ENCODE results near the gene C9orf85. TPM values are rescaled to one million over a fixed set of nuclear protein-coding genes. Genes with fewer than 3 reads are reported as not detected.

The C9orf85 gene
- total and polyA plus RNA-seq, 9 of the 15 experiments (the other 6 are each of a cell fraction or from before 2014, with no cell fraction given), result 6.7 to 17.6 (median 13.0) TPM

DNA sequence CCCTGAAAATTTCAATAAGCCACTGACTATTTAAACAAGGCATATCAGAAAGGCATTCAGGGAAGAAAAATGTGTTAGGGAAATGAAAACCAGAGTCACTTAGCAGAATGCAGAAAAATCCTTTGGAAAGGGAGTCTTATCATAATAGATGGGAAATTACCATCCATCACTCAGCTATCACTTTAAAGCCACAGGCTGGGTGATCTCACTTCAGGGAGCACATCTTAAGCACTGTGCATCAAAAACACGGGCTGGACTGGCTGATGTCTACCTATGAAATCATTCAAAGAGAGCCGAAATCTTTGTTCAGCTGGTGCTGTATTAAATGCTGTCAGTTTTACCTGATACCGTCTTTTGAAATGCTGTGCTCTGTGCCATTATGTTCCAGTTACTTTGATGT is 75.5 kb downstream of the C9orf85 start:
- H3K36me3 ChIP-seq (ENCODE audit: control insufficient read depth, insufficient read depth, low read length), result no peaks in the 10 kb centered on the region
- FAIRE-seq (no peak), ATAC-seq (no peak), DNase-seq (ENCODE audit: extremely low read depth in 1 of 4, low spot score in 3 of 4) (no peak)
- no peak overlapping the region for H3K4me2 ChIP-seq (ENCODE audit: insufficient read depth, low read length)
- no peaks in the 10 kb centered on the region for H3K79me2 ChIP-seq (ENCODE audit: control insufficient read depth, insufficient read depth, low read length)
- 3% methylated on average over 3 of the region's 3 CpGs for WGBS (ENCODE audit: insufficient coverage, low coverage, missing lambda C conversion rate)
- no peak overlapping the region for H3K27ac ChIP-seq (ENCODE audit: extremely low read depth, low read depth, low read length)
- no TSS peak for BruUV-seq (replicated peaks)
- no peaks in the 10 kb centered on the region for H4K20me1 ChIP-seq (replicated peaks; ENCODE audit: control insufficient read depth, insufficient read depth, low read length)
- in situ Hi-C loops (cut with MboI), result no loop called here
- no peak overlapping the region for H3K9ac ChIP-seq (ENCODE audit: insufficient read depth in 1 of 2, low read depth in 2 of 2, low read length in 2 of 2)
- ChIA-PET CTCF (ENCODE audit: low intra/inter-chr PET ratio) (no interaction called here), POLR2A (interaction anchor here (0.7 kb wide), 1 partner anchor 11 kb away, joined by 3 read pairs; no protein-coding TSS in a partner anchor)
- peaks cover 0 to 7% of the 10 kb centered on the region in 2 experiments; a peak in 2 of 5 replicates for H3K27me3 ChIP-seq (ENCODE audit: control insufficient read depth in 2 of 2, insufficient read depth in 2 of 2, low read length in 2 of 2)
- no peaks in the 10 kb centered on the region for H3K9me1 ChIP-seq (ENCODE audit: control insufficient read depth, insufficient read depth, low read length)
- intact Hi-C loops (cut with micrococcal nuclease), result no loop called here
- H3K9me3 ChIP-seq (replicated peaks; ENCODE audit: control insufficient read depth, insufficient read depth, low read depth, low read length), result no peaks in the 10 kb centered on the region
- H3K4me3 ChIP-seq, result no peak overlapping the region
- no peaks in the 10 kb centered on the region; a peak in 1 of 5 replicates for H3K4me1 ChIP-seq (replicated peaks in 1 of 2; ENCODE audit: control insufficient read depth in 2 of 2, insufficient read depth in 2 of 2, low read length in 2 of 2)
- H2AFZ ChIP-seq (ENCODE audit: low read depth, low read length), result no peak overlapping the region
- TF ChIP-seq, protein P1, sequence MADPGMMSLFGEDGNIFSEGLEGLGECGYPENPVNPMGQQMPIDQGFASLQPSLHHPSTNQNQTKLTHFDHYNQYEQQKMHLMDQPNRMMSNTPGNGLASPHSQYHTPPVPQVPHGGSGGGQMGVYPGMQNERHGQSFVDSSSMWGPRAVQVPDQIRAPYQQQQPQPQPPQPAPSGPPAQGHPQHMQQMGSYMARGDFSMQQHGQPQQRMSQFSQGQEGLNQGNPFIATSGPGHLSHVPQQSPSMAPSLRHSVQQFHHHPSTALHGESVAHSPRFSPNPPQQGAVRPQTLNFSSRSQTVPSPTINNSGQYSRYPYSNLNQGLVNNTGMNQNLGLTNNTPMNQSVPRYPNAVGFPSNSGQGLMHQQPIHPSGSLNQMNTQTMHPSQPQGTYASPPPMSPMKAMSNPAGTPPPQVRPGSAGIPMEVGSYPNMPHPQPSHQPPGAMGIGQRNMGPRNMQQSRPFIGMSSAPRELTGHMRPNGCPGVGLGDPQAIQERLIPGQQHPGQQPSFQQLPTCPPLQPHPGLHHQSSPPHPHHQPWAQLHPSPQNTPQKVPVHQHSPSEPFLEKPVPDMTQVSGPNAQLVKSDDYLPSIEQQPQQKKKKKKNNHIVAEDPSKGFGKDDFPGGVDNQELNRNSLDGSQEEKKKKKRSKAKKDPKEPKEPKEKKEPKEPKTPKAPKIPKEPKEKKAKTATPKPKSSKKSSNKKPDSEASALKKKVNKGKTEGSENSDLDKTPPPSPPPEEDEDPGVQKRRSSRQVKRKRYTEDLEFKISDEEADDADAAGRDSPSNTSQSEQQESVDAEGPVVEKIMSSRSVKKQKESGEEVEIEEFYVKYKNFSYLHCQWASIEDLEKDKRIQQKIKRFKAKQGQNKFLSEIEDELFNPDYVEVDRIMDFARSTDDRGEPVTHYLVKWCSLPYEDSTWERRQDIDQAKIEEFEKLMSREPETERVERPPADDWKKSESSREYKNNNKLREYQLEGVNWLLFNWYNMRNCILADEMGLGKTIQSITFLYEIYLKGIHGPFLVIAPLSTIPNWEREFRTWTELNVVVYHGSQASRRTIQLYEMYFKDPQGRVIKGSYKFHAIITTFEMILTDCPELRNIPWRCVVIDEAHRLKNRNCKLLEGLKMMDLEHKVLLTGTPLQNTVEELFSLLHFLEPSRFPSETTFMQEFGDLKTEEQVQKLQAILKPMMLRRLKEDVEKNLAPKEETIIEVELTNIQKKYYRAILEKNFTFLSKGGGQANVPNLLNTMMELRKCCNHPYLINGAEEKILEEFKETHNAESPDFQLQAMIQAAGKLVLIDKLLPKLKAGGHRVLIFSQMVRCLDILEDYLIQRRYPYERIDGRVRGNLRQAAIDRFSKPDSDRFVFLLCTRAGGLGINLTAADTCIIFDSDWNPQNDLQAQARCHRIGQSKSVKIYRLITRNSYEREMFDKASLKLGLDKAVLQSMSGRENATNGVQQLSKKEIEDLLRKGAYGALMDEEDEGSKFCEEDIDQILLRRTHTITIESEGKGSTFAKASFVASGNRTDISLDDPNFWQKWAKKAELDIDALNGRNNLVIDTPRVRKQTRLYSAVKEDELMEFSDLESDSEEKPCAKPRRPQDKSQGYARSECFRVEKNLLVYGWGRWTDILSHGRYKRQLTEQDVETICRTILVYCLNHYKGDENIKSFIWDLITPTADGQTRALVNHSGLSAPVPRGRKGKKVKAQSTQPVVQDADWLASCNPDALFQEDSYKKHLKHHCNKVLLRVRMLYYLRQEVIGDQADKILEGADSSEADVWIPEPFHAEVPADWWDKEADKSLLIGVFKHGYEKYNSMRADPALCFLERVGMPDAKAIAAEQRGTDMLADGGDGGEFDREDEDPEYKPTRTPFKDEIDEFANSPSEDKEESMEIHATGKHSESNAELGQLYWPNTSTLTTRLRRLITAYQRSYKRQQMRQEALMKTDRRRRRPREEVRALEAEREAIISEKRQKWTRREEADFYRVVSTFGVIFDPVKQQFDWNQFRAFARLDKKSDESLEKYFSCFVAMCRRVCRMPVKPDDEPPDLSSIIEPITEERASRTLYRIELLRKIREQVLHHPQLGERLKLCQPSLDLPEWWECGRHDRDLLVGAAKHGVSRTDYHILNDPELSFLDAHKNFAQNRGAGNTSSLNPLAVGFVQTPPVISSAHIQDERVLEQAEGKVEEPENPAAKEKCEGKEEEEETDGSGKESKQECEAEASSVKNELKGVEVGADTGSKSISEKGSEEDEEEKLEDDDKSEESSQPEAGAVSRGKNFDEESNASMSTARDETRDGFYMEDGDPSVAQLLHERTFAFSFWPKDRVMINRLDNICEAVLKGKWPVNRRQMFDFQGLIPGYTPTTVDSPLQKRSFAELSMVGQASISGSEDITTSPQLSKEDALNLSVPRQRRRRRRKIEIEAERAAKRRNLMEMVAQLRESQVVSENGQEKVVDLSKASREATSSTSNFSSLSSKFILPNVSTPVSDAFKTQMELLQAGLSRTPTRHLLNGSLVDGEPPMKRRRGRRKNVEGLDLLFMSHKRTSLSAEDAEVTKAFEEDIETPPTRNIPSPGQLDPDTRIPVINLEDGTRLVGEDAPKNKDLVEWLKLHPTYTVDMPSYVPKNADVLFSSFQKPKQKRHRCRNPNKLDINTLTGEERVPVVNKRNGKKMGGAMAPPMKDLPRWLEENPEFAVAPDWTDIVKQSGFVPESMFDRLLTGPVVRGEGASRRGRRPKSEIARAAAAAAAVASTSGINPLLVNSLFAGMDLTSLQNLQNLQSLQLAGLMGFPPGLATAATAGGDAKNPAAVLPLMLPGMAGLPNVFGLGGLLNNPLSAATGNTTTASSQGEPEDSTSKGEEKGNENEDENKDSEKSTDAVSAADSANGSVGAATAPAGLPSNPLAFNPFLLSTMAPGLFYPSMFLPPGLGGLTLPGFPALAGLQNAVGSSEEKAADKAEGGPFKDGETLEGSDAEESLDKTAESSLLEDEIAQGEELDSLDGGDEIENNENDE (IDR thresholded peaks at IDR 0.05; ENCODE audit: low read depth, low read length), result no peak
- TF ChIP-seq ETV6 (IDR thresholded peaks at IDR 0.05; ENCODE audit: borderline replicate concordance in 1 of 2, low read depth in 2 of 2, low read length in 1 of 2), result no peak
- TF ChIP-seq ETV6 (CRISPR knock-in tag; IDR thresholded peaks at IDR 0.05; ENCODE audit: borderline replicate concordance), result no peak
- TF ChIP-seq, protein P2, sequence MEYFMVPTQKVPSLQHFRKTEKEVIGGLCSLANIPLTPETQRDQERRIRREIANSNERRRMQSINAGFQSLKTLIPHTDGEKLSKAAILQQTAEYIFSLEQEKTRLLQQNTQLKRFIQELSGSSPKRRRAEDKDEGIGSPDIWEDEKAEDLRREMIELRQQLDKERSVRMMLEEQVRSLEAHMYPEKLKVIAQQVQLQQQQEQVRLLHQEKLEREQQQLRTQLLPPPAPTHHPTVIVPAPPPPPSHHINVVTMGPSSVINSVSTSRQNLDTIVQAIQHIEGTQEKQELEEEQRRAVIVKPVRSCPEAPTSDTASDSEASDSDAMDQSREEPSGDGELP (CRISPR knock-in tag; IDR thresholded peaks at IDR 0.05; ENCODE audit: borderline replicate concordance), result no peak
- no peak for TF ChIP-seq ZNF384 (IDR thresholded peaks at IDR 0.05; ENCODE audit: low read depth, low read length)
- TF ChIP-seq SLC30A9 (CRISPR knock-in tag; IDR thresholded peaks at IDR 0.05), result no peak
- TF ChIP-seq, protein P3, sequence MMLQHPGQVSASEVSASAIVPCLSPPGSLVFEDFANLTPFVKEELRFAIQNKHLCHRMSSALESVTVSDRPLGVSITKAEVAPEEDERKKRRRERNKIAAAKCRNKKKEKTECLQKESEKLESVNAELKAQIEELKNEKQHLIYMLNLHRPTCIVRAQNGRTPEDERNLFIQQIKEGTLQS (IDR thresholded peaks at IDR 0.05), result no peak
- TF ChIP-seq, protein P3 (CRISPR knock-in tag; conservative IDR thresholded peaks at IDR 0.05), result no peak
- no peak for TF ChIP-seq SMARCC2 (IDR thresholded peaks at IDR 0.05; ENCODE audit: low read depth)
